Measurements from ENCODE around the gene DMD. TPM values are rescaled to one million over a fixed set of nuclear protein-coding genes. Genes with fewer than 3 reads are reported as not detected.

Gene DMD
- polyA plus RNA-seq, 12 donors = 53.6 to 134 (median 95.6) TPM; not detected in 1

GRCh38 chrX:31126205-31126604 lies 2085.1 kb downstream of the DMD start:
- DNase-seq = no peak

- DNase-seq = no peak
These were observed 2086.8 kb downstream of the DMD start for GRCh38 chrX:31124536-31124935.

GRCh38 chrX:31123335-31123734 lies 2088.0 kb downstream of the DMD start:
- no peak for DNase-seq

- no peak for DNase-seq
These were observed 2094.1 kb downstream of the DMD start for GRCh38 chrX:31117266-31117665.

- DNase-seq = no peak
These were observed 2096.0 kb downstream of the DMD start for GRCh38 chrX:31115398-31115797.

- no peak for DNase-seq
These were observed 2096.5 kb downstream of the DMD start for GRCh38 chrX:31114858-31115257.

- DNase-seq = no peak
These were observed 2098.9 kb downstream of the DMD start for GRCh38 chrX:31112226-31112999.

- DNase-seq = no peak
These were observed 2100.7 kb downstream of the DMD start for GRCh38 chrX:31110657-31111056.

GRCh38 chrX:31099536-31100090 lies 2111.7 kb downstream of the DMD start:
- DNase-seq = no peak

- DNase-seq = no peak
These were observed 2113.3 kb downstream of the DMD start for GRCh38 chrX:31098079-31098478.

- no peak for DNase-seq
These were observed 2117.7 kb downstream of the DMD start for GRCh38 chrX:31093639-31093975.

GRCh38 chrX:31092970-31093638 lies 2118.2 kb downstream of the DMD start:
- no peak for DNase-seq

- peak; percentile 62 for DNase-seq
These were observed 2118.9 kb downstream of the DMD start for GRCh38 chrX:31092476-31092875.

GRCh38 chrX:31091819-31092218 lies 2119.5 kb downstream of the DMD start:
- no peak for DNase-seq

GRCh38 chrX:31074522-31074921 lies 2136.8 kb downstream of the DMD start:
- DNase-seq = no peak

GRCh38 chrX:31071725-31072124 lies 2139.6 kb downstream of the DMD start, which contains the start of gene FTHL17:
TSS of gene FTHL17 (minus strand) at chrX:31072041. CDS start at chrX:31071953, 88 bp downstream.
- DNase-seq = no peak

- DNase-seq = no peak
These were observed 2140.1 kb downstream of the DMD start for GRCh38 chrX:31071262-31071661.

- no peak for DNase-seq
These were observed 2141.3 kb downstream of the DMD start for GRCh38 chrX:31070057-31070468.

Data from muscle of arm (tissue), 12 donors.